AG10803 (cell line): ENCODE results near the gene TAC3.

Source experiments
- DNase-seq: peaks from one replicate; pipeline ENCODE4 v3.0.0; 2010; ENCODE audit warnings: low read depth
- H3K4me3 ChIP-seq: 2 replicates; pipeline ENCODE4 v1.5.1; 2011; ENCODE audit warnings: mild to moderate bottlenecking, low read length, control low read depth
- CTCF ChIP-seq: conservative IDR thresholded peaks from 2 replicates; pipeline ENCODE4 v1.5.1; 2011; ENCODE audit warnings: mild to moderate bottlenecking, low read length, control low read depth, inconsistent platforms

Gene TAC3

GRCh38 chr12:56995201-56995929 lies 21.0 kb downstream of the TAC3 start:
- no peak overlapping the region for H3K4me3 ChIP-seq
- DNase-seq, result no peak
- TF ChIP-seq CTCF, result no peak

GRCh38 chr12:56994231-56994746 lies 22.0 kb downstream of the TAC3 start:
- H3K4me3 ChIP-seq, result no peak overlapping the region
- no peak for DNase-seq
- TF ChIP-seq CTCF, result no peak

DNA sequence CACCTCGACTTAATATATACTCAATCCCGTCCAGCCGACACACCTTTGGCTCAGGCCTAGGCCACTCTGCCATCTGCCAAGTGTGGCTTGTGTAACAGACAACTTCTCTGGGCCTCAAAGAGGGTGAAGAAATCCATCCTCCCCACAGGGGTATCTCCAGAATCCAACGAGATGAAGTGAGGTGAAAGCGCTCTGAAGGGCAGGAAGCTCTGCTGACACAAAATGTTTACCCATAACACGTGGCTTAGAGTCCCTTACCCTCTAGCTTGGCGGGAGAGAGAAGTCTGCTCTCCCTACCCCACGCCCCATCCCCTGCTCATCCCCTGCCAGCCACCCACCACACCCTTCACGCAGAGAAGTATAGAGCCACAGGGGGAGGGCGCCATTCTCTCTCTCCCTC lies 23.0 kb downstream of the TAC3 start:
- no peak overlapping the region for H3K4me3 ChIP-seq
- no peak for DNase-seq
- TF ChIP-seq CTCF, result no peak

DNA sequence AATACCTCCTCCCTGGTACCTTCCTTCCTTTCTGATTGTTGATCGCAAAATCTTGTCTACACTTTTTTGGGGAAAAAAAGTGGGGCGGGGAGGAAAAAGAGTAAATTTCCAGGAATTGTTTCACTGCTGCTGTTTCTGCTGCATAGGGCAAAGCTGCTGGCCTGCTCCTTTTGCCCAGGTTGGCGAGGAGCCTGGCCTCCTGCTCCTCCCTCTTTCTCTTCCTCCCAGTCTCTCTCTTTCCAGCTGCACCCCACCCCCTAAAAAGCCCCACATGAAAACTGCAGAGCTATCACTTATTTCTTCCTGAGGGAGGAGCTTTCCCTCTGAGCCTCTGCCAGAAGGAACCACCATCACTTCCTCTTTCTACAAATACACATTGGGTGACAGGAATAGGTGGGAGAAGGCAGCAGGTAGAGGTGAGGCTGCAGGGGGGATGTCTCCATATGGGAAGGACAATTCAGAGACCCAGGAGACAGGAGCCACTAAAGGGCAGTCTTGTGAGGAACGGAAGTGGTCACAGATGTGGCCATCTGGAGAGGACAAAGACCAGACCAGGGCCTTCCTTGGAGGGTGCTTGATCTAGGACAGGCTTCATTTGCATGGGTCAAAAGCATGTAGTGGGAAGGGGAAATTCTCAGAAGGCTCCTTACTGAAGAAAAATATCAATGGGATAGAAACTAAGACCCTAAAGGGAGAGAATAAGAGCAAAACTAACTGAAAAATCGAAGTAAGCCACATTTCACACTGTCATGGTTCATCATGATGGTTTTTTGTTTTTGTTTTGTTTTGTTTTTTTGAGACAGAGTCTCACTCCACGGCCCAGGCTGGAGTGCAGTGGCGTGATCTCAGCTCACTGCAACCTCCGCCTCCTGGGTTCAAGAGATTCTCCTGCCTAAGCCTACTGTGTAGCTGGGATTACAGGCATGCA lies 24.7 kb downstream of the TAC3 start:
- H3K4me3 ChIP-seq, result no peak overlapping the region
- TF ChIP-seq CTCF, result no peak
- DNase-seq, result no peak

- no peak overlapping the region for H3K4me3 ChIP-seq
- no peak for TF ChIP-seq CTCF
- DNase-seq, result no peak
These were observed 25.5 kb downstream of the TAC3 start for GRCh38 chr12:56990648-56991318.

DNA sequence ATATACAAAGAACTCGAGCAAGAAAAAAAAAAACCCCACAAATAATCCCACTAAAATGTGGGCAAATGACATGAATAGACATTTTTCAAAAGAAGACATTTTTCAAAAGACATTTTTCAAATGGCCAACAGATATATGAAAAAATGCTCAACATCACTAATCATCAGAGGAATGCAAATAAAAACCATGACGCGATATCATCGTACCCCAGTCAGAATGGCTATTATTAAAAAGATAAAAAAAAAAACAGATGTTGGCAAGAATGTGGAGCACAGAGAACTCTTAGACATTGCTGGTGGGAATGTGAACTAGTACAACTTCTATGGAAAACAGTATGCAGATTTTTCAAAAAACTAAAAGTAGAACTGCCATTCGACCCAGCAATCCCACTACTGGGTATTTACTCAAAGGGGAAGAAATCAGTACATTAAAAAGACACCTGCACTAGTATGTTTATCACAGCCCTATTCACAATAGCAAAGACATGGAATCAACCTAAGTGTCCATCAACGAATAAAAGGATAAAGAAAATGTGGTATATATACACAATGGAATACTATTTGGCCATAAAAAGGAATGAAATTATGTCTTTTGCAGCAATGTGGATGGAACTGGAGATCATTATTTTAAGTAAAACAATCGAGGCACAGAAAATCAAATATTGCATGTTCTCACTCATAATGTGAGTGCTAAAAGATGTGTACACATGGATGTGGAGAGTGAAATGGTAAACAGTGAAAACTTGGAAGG lies 26.3 kb downstream of the TAC3 start:
- no peak overlapping the region for H3K4me3 ChIP-seq
- no peak for DNase-seq
- no peak for TF ChIP-seq CTCF
